NCI-H128 (cell line): ENCODE data around the gene AGMO.

Experiments used
- DNase-seq: peaks from one replicate; lab custom pipeline; 2025; ENCODE audit not compliant: unreplicated experiment; lab: John Stamatoyannopoulos, UW

Gene AGMO

GRCh38 chr7:15462721-15463389 is 99.0 kb downstream of the AGMO start:
- DNase-seq: no peak

DNA sequence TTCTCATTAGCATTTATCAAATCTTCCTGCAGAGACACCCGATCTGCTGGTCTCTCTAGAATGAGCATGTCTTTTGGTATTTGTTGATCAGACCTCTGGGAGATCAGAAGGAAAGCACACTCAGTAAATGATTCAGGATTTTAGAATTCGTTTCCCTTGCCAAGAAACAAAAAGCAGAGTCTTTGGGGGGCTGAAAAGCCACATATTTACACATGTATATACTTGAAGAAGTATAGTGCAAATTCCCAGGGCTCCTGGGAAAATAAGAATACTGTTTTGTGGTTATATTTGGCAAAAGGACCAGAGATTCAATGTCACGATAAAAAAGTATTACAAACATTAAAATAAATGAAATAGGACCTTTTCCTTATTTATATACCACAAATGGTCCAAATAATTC is 100.2 kb downstream of the AGMO start:
- DNase-seq: no peak

- DNase-seq: no peak
Measured at GRCh38 chr7:15459018-15459615, 102.7 kb downstream of the AGMO start.

- no peak for DNase-seq
Measured at GRCh38 chr7:15457990-15458955, 103.5 kb downstream of the AGMO start.

GRCh38 chr7:15452670-15453069 is 109.1 kb downstream of the AGMO start:
- DNase-seq: no peak

GRCh38 chr7:15446722-15447121 is 115.1 kb downstream of the AGMO start:
- DNase-seq: no peak

DNA sequence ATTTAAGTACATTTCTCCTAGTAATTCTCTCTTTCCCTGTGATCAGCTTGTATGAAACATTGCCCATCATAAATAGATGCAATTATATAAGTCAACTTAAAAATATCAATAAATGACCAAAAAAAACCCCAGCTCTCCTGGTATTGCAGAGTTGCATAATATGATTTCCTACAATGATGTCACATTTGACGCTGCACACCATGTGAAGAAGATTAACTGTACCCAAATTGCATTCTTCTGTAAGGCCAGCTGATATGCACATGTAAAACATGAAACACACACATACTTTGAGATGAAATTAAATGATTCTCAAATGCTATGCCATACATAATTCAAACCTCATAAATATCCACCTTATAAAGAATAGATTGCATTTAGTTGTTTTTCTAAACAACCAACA is 115.5 kb downstream of the AGMO start:
- DNase-seq: no peak

GRCh38 chr7:15441915-15442314 is 119.9 kb downstream of the AGMO start:
- DNase-seq: no peak

DNA sequence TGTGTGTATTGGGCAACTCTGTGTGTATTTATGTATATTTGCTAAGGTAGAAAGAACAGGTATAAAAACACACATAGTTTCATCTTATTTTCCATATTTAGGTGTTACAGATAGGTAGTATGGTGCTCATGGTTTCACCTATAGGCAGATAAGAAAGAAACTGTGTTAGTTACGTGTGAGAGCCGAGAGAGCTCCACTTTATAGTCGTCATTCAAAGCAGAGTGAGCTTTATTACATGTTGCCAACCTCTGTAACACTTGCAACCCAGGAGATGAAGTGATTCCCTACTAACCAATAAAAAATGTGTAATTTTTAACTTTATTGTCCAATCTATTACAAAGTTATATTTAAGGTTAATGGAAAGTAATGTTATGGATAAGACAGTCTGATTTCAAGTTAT is 121.3 kb downstream of the AGMO start:
- DNase-seq: no peak

DNA sequence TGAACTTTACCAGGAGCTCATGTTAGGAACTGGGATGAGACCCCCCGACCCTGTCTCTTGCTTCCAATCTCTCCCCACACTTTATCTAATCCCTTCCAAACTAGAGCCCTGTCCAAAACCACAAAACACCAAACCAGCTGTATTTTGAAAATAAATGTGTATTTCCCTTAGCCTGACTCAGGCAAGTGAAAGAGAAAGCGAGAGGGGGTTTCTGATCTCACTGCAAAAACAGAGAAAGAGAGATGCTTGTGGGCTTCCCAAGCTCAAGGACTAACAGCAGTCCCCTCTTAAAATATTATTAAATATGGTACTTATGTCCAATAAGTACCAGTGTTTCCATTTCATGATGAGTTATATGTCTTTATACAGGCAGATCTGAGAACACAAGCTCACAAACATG is 122.0 kb downstream of the AGMO start:
- no peak for DNase-seq

- DNase-seq: peak; percentile 45
Measured at GRCh38 chr7:15433151-15433550, 128.7 kb downstream of the AGMO start.

DNA sequence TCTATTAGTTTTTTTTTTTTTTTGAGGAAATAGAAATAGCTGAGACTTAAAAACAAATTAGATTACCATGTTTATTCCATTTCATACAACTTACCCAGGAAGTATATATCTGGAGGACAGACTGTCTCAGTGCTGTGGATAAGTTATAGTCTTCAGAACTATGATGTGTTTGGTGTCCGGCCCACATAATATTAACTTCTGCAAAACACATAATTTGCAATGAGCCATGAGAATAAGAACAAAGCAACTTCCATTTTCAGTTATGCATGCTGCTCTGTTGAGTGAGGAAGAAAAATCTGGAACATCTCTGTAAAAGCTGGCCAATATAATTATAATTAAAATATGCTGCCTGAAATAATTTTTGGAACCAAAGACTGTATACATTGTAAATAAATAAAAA is 130.9 kb downstream of the AGMO start:
- DNase-seq: no peak

DNA sequence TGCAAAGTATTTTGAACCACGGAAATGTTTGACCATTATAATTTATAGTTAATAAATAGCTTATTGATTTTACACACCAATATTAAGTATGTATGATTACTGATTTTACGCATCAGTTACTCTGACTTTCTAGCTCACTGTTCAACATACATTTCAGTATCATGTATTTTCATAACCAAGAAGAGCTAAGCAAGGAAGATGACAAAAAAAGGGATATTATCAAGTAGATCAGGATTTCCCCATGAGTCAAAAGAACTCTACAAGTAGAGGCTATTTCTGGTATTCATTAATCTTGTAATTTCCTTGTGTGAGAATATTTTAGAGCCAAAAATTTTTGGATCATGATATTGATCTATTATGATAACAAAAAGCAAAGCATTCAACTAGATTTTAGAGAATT is 131.6 kb downstream of the AGMO start:
- DNase-seq: no peak

DNA sequence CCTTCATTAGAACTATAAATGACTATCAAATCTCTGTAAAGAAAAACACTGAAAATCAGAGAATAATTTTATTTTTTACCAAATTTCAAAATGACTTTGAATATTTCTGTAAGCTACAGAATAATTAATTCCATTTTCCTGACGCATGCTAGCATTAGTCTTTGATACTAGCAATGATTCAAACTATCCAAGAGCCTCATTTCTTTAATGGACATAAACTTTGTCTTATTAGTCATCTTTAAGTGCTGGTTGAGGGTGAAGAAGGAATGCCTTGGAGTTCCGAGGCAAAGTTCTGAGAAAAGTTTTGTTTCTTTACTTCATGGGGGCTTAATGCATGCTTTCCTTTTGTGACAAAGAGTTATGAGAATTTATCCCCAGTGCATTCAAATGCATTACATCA is 137.3 kb downstream of the AGMO start:
- DNase-seq: no peak

GRCh38 chr7:15419596-15419995 is 142.2 kb downstream of the AGMO start:
- no peak for DNase-seq

DNA sequence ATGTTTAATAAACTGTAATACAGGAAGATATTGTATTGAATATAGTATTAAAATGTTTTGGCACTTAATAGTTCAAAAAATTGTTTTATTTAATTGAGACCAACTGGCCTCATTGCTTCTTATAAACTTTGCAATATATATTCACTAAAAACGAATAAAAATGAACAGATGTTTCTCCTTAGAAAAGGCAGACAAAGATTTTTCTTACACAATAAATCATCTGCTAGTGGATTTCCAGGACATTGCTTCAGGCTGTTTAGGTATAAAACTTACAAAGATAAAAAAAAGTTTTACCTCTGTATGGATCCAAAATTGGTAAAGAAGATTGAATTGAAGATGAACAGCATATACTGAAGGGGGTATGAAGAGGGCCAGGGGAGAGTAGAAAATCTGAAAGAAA is 143.6 kb downstream of the AGMO start:
- no peak for DNase-seq

GRCh38 chr7:15417341-15417988 is 144.3 kb downstream of the AGMO start:
- DNase-seq: no peak

GRCh38 chr7:15411019-15411418 is 150.8 kb downstream of the AGMO start:
- no peak for DNase-seq

- DNase-seq: no peak
Measured at GRCh38 chr7:15407910-15408309, 153.9 kb downstream of the AGMO start.

- no peak for DNase-seq
Measured at GRCh38 chr7:15403751-15404150, 158.1 kb downstream of the AGMO start.

DNA sequence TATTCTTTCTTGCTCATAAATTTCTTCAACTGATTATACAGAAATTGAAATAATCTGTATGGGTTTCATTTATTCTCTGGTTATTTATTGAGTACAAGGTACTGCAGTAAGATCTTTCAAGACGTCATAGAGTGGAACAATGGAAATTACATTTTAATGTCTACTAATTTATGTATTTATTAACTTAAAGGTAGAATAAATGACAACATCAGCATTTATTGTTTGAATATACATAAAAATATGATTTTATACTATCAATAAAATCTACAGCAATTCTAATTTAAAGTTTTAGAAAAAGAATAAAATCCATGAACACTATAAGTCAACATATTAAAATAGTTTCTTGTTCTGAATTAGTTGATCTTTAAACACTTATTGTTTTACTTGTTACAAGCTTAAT is 158.5 kb downstream of the AGMO start:
- DNase-seq: no peak
